GM19395 (cell line): Measurements from ENCODE around the gene PPFIA2.
A peak's percentile ranks its signal among the peaks of the same experiment; 100 is the strongest.
"Not testable (repeated sequence)": the region's sequence is repeated elsewhere in the genome, so short reads cannot be mapped to it uniquely, and the experiment has no call there.

Experiments used
- ATAC-seq: cut with Tn5 transposase; IDR thresholded peaks from one replicate; pipeline ENCODE4 v1.9.1; 2021; ENCODE audit warnings: mild to moderate bottlenecking, moderate library complexity; ENCODE audit not compliant: unreplicated experiment

The PPFIA2 gene

GRCh38 chr12:81670759-81671158, 88.4 kb downstream of the PPFIA2 start:
- ATAC-seq, result no peak

GRCh38 chr12:81668475-81668874, 90.7 kb downstream of the PPFIA2 start:
- ATAC-seq, result peak; percentile 90

DNA sequence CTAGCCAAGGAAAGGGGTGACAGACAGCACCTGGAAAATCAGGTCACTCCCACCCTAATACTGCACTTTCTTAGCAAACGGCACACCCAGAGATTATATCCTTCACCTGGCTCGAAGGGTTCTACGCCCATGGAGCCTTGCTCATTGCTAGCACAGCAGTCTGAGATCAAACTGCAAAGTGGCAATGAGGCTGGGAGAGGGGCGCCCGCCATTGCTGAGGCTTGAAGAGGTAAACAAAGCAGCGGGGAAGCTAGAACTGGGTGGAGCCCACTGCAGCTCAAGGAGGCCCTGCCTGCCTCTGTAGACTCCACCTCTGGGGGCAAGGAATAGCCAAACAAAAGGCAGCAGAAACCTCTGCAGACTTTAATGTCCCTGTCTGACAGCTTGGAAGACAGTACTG, 99.8 kb downstream of the PPFIA2 start:
- ATAC-seq, result not testable (repeated sequence)

- ATAC-seq, result no peak
Observed at GRCh38 chr12:81644503-81644902, 114.6 kb downstream of the PPFIA2 start.

DNA sequence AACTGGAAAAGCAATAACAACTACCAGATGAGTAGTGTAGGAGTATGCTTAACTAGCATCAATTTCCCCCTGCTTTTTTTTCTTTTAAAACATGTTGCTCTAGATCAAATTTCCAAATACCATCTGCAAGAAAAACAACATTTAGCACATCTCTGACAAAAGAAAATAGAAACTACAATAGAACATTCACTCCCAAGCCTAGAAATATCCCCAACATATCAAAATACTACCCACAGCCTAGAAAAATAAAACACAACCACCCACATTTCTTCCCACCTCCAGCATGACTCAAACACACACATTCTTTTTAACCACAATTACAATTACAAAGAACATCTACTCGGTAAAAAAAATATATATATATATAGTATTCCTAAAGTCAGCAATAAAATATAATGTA, 120.0 kb downstream of the PPFIA2 start:
- no peak for ATAC-seq

GRCh38 chr12:81633127-81633526, 126.0 kb downstream of the PPFIA2 start:
- no peak for ATAC-seq

DNA sequence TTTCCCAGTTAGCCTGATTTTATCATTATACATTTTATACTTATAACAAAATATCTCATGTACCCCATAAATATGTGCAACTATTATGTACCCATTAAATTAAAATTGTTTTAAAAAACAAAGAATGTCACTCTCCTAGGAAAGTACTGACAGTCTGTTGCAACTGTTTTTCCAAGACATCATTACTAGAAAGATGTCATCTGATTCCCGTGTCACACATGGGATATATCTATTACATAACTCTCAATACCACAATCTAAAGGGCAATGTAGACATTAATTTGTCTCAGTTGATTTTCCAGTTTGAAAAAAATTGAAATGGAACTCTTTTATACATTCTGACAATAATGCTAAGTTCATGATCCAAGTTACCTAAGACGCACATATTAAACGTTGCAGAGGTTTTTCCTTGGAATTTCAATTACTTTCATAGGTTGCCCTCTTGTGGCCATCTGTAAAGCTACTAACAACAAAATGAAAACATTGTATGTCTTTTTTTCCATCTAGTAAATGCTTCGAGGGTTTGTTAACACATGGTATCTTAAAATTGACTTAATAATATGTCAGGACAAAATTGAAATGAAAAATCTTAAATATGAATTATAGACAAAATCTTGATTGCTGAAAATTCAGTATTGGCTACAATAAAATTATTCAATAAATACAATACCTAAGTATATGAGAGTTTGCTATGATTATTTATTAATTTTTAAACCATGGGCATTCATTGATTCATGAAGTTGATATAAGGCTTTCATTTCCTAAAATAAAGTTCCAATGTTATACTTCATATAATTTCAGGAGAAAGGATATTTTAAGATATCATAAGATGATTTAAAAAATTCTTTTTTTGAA, 131.6 kb downstream of the PPFIA2 start:
- no peak for ATAC-seq

DNA sequence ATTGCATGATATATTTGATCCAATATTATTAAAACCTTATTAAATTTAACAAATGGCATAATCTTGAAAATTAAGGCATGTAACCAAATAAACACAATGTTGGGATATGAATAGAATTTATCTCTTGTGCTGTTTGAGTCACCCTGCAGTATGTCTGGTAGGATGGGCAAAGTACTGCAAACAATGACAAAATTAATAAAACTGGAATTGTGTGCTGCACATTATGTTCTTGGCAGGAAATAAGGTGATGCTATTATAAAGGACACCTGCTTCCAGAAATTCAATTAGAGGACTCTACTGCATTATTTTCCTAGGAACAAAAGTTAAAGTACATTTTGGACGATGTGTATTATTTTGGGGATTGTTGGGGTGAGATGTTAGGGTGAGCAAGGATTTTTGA, 132.7 kb downstream of the PPFIA2 start:
- no peak for ATAC-seq

DNA sequence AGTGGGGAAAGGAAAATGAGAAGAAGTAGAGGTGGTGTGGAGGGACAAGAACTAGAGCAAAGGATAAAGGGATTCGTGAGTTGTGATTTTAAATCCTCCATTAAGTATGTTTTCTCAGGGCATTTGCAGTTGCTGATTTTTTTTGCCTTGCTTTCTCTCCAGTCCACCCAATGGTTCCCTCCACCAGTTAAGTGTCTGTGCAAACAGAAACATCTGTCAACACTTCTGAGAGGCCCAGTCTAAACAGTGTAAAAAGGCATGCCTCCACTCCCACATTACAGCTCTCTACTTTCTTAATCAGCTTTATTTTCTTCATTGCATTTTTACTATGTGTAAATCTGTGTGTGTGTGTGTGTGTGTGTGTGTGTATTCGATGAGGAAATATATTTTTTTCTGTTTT, 141.2 kb downstream of the PPFIA2 start:
- no peak for ATAC-seq

- ATAC-seq, result no peak
Observed at GRCh38 chr12:81615026-81615588, 144.0 kb downstream of the PPFIA2 start.

- ATAC-seq, result no peak
Observed at GRCh38 chr12:81610955-81611889, 147.9 kb downstream of the PPFIA2 start.

DNA sequence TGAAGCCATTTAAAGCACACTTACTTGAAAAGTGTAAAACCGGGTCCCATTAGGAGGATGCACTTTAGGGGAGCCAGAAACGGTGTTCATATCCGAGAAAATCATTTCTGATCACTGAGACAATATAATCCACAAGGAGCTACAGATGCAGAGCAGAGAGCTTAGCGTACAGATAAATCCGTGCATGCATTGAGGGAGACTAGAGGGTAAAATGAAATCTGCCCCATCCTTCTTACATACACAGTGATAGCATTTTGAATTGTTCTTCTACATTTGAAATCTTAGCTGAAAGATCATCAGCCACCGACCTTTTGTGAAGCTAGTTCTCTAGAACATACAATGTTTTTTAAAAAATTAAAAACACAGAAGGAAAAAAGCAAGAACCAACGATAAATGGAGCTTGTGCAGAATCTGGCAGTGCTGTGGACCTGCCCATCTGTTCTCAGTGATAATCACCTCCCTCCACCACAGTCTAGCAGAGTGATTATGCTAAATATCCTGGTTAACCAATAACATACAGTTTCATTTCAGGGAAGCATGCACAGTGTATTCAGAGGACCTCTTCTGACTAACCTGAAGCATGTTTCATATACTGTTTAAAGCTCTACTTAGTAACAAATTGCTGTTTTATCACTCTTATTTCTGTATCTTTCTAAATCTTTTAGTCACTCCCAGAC, 161.1 kb downstream of the PPFIA2 start:
- peak; percentile 78 for ATAC-seq

DNA sequence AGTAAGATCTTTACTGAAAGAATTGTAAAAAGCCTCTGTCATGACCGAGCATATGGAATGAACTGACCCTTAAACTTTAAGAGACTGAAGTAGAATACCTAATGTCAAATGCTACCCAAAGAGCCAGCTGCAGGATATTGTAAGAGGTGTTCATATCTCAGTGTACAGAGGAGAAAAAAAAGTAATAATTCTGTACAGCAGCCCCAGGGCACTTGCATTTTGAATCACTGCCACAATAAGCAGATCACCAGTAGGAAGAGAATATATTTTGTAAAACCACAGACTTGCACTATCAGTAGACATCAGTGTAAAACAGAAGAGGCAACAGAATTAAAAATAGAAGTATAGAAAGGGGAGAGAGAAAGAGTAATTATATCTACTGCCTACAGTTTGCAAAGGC, 162.6 kb downstream of the PPFIA2 start:
- no peak for ATAC-seq

DNA sequence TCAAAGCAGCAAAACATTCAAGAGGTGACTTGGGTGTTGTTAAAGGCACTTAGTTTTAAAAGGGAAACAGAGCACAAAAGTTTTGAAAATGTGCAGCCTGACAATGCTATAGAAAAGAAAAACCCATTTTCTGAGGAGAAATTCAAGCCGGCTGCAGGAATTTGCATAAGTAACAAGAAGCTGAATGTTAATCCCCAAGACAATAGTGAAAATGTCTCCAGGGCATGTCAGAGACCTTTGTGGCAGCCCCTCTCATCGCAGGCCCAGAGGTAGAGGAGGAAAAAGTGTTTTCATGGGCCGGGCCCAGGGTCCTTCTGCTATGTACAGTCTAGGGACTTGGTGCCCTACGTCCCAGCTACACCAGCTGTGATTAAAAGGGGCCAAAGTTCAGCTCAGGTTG, 167.9 kb downstream of the PPFIA2 start:
- ATAC-seq, result no peak

GRCh38 chr12:81590703-81591102, 168.4 kb downstream of the PPFIA2 start:
- ATAC-seq, result not testable (repeated sequence)

DNA sequence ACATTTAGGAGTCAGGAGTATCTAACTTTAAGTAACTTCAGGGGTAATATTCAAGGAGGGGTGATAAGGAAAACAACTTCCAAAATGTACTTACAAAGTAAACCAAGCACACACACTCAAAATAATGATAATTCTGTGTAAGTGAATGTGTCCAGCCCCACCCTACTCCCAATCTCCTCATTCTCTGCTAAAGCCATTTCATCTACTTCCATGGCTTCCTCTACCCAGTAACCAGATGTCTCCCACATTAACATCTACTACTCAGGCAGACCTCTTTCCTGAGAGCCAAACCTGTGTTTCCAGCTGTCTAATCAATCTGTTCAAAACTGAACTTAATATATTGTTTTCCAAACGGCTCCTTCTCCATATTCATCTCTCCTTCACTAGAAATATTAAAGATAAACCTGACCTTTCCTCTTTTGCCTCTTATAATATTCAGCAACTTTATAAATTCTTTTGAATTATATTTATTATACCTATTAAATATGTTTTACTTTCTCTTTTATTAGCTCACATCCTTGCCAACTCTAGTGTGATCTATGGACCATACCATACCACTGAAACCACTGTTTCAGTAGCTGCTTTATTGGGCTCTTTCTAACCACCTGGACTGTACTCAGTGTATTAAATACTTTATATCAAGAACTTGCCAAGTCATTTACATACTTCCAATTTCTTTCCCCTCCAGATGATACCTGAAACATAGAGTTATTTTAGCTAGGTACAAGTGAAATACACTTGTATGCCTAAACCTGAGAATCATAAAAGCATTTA, 170.7 kb downstream of the PPFIA2 start:
- no peak for ATAC-seq

DNA sequence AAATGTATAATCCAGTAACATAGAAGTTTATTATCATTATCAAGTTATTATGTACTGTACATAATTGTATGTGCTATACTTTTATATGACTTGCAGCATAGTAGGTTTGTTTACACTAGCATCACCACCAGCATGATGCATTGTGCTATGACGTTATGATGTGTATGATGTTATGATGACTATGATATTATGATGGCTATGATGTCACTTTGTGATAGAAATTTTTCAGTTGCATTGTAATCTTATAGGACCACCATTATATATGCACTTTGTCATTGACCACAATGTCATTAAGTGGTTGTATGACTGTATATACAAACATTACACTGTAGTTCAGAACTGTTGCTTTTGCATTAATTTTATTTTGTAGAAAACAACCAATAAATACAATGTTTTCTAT, 173.4 kb downstream of the PPFIA2 start:
- no peak for ATAC-seq

DNA sequence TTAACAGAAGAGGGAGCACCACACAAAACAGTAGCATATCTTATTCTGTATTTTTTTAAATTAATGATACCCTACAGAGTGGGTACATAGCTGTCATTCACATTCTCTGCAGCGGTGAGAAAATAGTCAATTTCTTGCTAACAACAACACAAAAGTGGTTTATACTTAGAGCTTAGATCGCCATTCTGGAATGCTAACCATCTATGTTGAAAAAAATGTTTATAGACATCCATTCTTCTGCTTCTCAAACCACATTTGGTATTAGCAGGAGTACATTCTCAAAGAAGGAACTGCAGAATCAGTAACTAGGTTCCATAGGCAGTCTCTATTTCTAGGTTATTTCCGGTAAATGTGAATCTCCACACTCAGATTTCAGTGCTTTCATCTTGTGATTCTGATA, 185.9 kb downstream of the PPFIA2 start:
- no peak for ATAC-seq

- no peak for ATAC-seq
Observed at GRCh38 chr12:81572411-81572810, 186.7 kb downstream of the PPFIA2 start.

GRCh38 chr12:81570234-81570633, 188.9 kb downstream of the PPFIA2 start:
- no peak for ATAC-seq
